Mucosa of stomach (tissue), 1 donor: ENCODE measurements around the gene SLC66A2.

Source experiments
- H3K27me3 ChIP-seq: one replicate; pipeline ENCODE4 v1.7.0; 2013; ENCODE audit warnings: mild to moderate bottlenecking, low read length; ENCODE audit not compliant: control insufficient read depth, insufficient read depth
- H3K36me3 ChIP-seq: one replicate; pipeline ENCODE4 v1.7.0; 2013; ENCODE audit warnings: low read length; ENCODE audit not compliant: control insufficient read depth, insufficient read depth
- H3K4me1 ChIP-seq: one replicate; pipeline ENCODE4 v1.7.0; 2013; ENCODE audit warnings: mild to moderate bottlenecking, low read length; ENCODE audit not compliant: control insufficient read depth, insufficient read depth
- H3K4me3 ChIP-seq: one replicate; pipeline ENCODE4 v1.7.0; 2013; ENCODE audit warnings: low read length
- H3K9ac ChIP-seq: one replicate; pipeline ENCODE4 v1.7.0; 2013; ENCODE audit warnings: mild to moderate bottlenecking, low read length, moderate library complexity
- H3K9me3 ChIP-seq: one replicate; pipeline ENCODE4 v1.7.0; 2013; ENCODE audit warnings: mild to moderate bottlenecking, low read length, moderate library complexity; ENCODE audit not compliant: control insufficient read depth
- donor health status: Pancreatic carcinoma.

SLC66A2 gene

GRCh38 chr18:79898952-79899608 lies 52.4 kb downstream of the SLC66A2 start:
- Histone ChIP-seq H3K36me3 (no peaks in the 10 kb centered on the region), H3K9me3 (peaks cover 7% of the 10 kb centered on the region), H3K4me1 (no peaks in the 10 kb centered on the region), H3K9ac (no peak overlapping the region), H3K4me3 (no peak overlapping the region), H3K27me3 (no peaks in the 10 kb centered on the region)

- Histone ChIP-seq H3K36me3 (no peaks in the 10 kb centered on the region), H3K4me1 (no peaks in the 10 kb centered on the region), H3K9me3 (peaks cover 7% of the 10 kb centered on the region), H3K4me3 (no peak overlapping the region), H3K27me3 (no peaks in the 10 kb centered on the region), H3K9ac (no peak overlapping the region)
Observed at GRCh38 chr18:79897940-79898625, 53.4 kb downstream of the SLC66A2 start.

GRCh38 chr18:79896738-79897137 lies 54.7 kb downstream of the SLC66A2 start:
- Histone ChIP-seq H3K4me3 (no peak overlapping the region), H3K9ac (no peak overlapping the region), H3K36me3 (no peaks in the 10 kb centered on the region), H3K27me3 (no peaks in the 10 kb centered on the region), H3K9me3 (peaks cover 7% of the 10 kb centered on the region), H3K4me1 (no peaks in the 10 kb centered on the region)

- no peaks in the 10 kb centered on the region for H3K4me1 ChIP-seq
- H3K9me3 ChIP-seq: no peaks in the 10 kb centered on the region
- no peaks in the 10 kb centered on the region for H3K36me3 ChIP-seq
- no peaks in the 10 kb centered on the region for H3K27me3 ChIP-seq
- H3K4me3 ChIP-seq: no peak overlapping the region
- H3K9ac ChIP-seq: no peak overlapping the region
Observed at GRCh38 chr18:79890674-79891073, 60.8 kb downstream of the SLC66A2 start.

GRCh38 chr18:79889569-79889968 lies 61.9 kb downstream of the SLC66A2 start:
- Histone ChIP-seq H3K27me3 (no peaks in the 10 kb centered on the region), H3K4me1 (no peaks in the 10 kb centered on the region), H3K36me3 (no peaks in the 10 kb centered on the region), H3K9ac (no peak overlapping the region), H3K4me3 (no peak overlapping the region), H3K9me3 (no peaks in the 10 kb centered on the region)

- H3K27me3 ChIP-seq: no peaks in the 10 kb centered on the region
- H3K4me1 ChIP-seq: no peaks in the 10 kb centered on the region
- no peak overlapping the region for H3K4me3 ChIP-seq
- H3K36me3 ChIP-seq: no peaks in the 10 kb centered on the region
- H3K9me3 ChIP-seq: no peaks in the 10 kb centered on the region
- no peak overlapping the region for H3K9ac ChIP-seq
Observed at GRCh38 chr18:79888016-79888415, 63.4 kb downstream of the SLC66A2 start.

- Histone ChIP-seq H3K4me3 (no peak overlapping the region), H3K9ac (no peak overlapping the region), H3K4me1 (no peaks in the 10 kb centered on the region), H3K9me3 (no peaks in the 10 kb centered on the region), H3K36me3 (no peaks in the 10 kb centered on the region), H3K27me3 (no peaks in the 10 kb centered on the region)
Observed at GRCh38 chr18:79887181-79888000, 64.1 kb downstream of the SLC66A2 start.

- no peak overlapping the region for H3K9ac ChIP-seq
- H3K4me1 ChIP-seq: no peaks in the 10 kb centered on the region
- H3K27me3 ChIP-seq: no peaks in the 10 kb centered on the region
- H3K4me3 ChIP-seq: no peak overlapping the region
- no peaks in the 10 kb centered on the region for H3K9me3 ChIP-seq
- no peaks in the 10 kb centered on the region for H3K36me3 ChIP-seq
Observed at GRCh38 chr18:79884963-79885728, 66.3 kb downstream of the SLC66A2 start.

- H3K27me3 ChIP-seq: no peaks in the 10 kb centered on the region
- no peak overlapping the region for H3K4me3 ChIP-seq
- no peak overlapping the region for H3K9ac ChIP-seq
- H3K9me3 ChIP-seq: no peaks in the 10 kb centered on the region
- H3K36me3 ChIP-seq: no peaks in the 10 kb centered on the region
- no peaks in the 10 kb centered on the region for H3K4me1 ChIP-seq
Observed at GRCh38 chr18:79884294-79884962, 67.0 kb downstream of the SLC66A2 start.

- H3K9ac ChIP-seq: no peak overlapping the region
- no peaks in the 10 kb centered on the region for H3K4me1 ChIP-seq
- no peaks in the 10 kb centered on the region for H3K27me3 ChIP-seq
- no peak overlapping the region for H3K4me3 ChIP-seq
- H3K36me3 ChIP-seq: no peaks in the 10 kb centered on the region
- H3K9me3 ChIP-seq: no peaks in the 10 kb centered on the region
Observed at GRCh38 chr18:79883461-79884293, 67.8 kb downstream of the SLC66A2 start.
